Psoas muscle (tissue), 8 donors: ENCODE data around the gene FRG2B. TPM values are rescaled to one million over a fixed set of nuclear protein-coding genes. Genes with fewer than 3 reads are reported as not detected.
A peak's percentile ranks its signal among the peaks of the same experiment; 100 is the strongest.
"Not testable (repeated sequence)": the region's sequence is repeated elsewhere in the genome, so short reads cannot be mapped to it uniquely, and the experiment has no call there.

Experiments used
- ATAC-seq, 4 donors: fragments of 200-7000 bp; cut with Tn5 transposase; one replicate each; pipeline ENCODE4 v1.9.1; 2020; ENCODE audit warnings: moderate library complexity in 3 of 4, mild to moderate bottlenecking in 2 of 4
- DNase-seq, 2 donors: peaks; one replicate each; pipeline ENCODE4 v3.0.0-alpha.2; 2020
- H3K27ac ChIP-seq: fragments of 200-600 bp; one replicate; pipeline ENCODE4 v1.8.0; 2022
- H3K27me3 ChIP-seq, 3 donors: fragments of 200-600 bp in 1 of 3; one replicate each; pipeline versions ENCODE4 v1.6.1 to v1.8.0; 2013 to 2022; ENCODE audit warnings: low read length in 2 of 3, mild to moderate bottlenecking in 2 of 3, moderate library complexity in 1 of 3; ENCODE audit not compliant: insufficient read depth in 3 of 3
- H3K36me3 ChIP-seq, 2 donors: fragments of 200-600 bp in 1 of 2; one replicate each; pipeline versions ENCODE4 v1.6.1 to v1.8.0; 2013 to 2022; ENCODE audit warnings: low read depth in 1 of 2, mild to moderate bottlenecking in 1 of 2, moderate library complexity in 1 of 2; ENCODE audit not compliant: insufficient read depth in 1 of 2
- H3K4me1 ChIP-seq: fragments of 200-600 bp; one replicate; pipeline ENCODE4 v1.8.0; 2022
- H3K4me3 ChIP-seq: fragments of 200-600 bp; one replicate; pipeline ENCODE4 v1.8.0; 2022; ENCODE audit warnings: mild to moderate bottlenecking
- H3K9me3 ChIP-seq: fragments of 200-600 bp; one replicate; pipeline ENCODE4 v1.8.0; 2022
- CTCF ChIP-seq: fragments of 200-600 bp; IDR thresholded peaks from one replicate; pipeline ENCODE4 v1.8.0; 2022; ENCODE audit warnings: antibody characterized with exemption
- WGBS, 3 donors: extraction: QIAGEN DNeasy Blood & Tissue Kit; methylation state at CpG; one replicate each; pipeline versions ENCODE4 v1.1.6 to v1.1.7; 2013; 5-methylcytosine and 5-hydroxymethylcytosine counted together
- intact Hi-C, 2 donors: fragments of 100-400 bp; cut with DNase I; formaldehyde crosslinking; loops; one replicate each; pipeline versions ENCODE4 v1.11.0 to v1.14.2; 2022
- polyA plus RNA-seq, 3 donors: library from polyadenylated mRNA; stranded (reverse); fragments of 200-250 nt; gene quantifications; one replicate each; pipeline ENCODE4 v1.2.3, GENCODE V29; 2013
- total RNA-seq, 4 donors: library from RNA; stranded (reverse); fragmentation: NEBNext Ultra II Directional in 2 of 4; extraction: Animal tissue kit (Norgen Biotek cat#: 25700) in 2 of 4; gene quantifications; one replicate each; pipeline versions ENCODE4 v1.2.1 to v1.2.4, GENCODE V29; 2021 to 2023
- donor health status: healthy with polysubstance abuse.
- donor health status: DM: no; HTN: no; CAD: no; lungs with moderate emphysema.
- donor health status: Bipolar disorder and iron deficiency.
- donor health status: healthy.
- donor health status: DM: yes; HTN: yes; CAD: no.
- donor health status: DM: no; HTN: no; CAD: no.
- donor health status: DM: no; HTN: no; CAD: no.
- donor health status: DM: yes; HTN: yes; CAD: no.

FRG2B gene
- total and polyA plus RNA-seq, 7 donors, result not detected

GRCh38 chr10:133600657-133601056 lies 25.9 kb downstream of the FRG2B start:
- intact Hi-C loops, result no loop called here
- WGBS, 3 donors, result 47 to 60% (median 58%) methylated on average over 3 of the region's 3 CpGs
- H3K27me3 ChIP-seq, result peaks cover 5 to 11% (median 7%) of the 10 kb centered on the region in 3 donors

GRCh38 chr10:133599869-133600268 lies 26.7 kb downstream of the FRG2B start:
- WGBS, 3 donors, result 79 to 84% (median 81%) methylated on average over 8 of the region's 8 CpGs
- H3K4me1 ChIP-seq, intact Hi-C loops, DNase-seq, H3K27ac ChIP-seq, ATAC-seq, H3K9me3 ChIP-seq, H3K4me3 ChIP-seq, H3K36me3 ChIP-seq: not testable (repeated sequence)
- peaks cover 3 to 11% (median 5%) of the 10 kb centered on the region in 3 donors for H3K27me3 ChIP-seq

More at GRCh38 chr10:133600657-133601056, 25.9 kb downstream of the FRG2B start:
- Histone ChIP-seq H3K9me3 (no peaks in the 10 kb centered on the region), H3K4me1 (no peaks in the 10 kb centered on the region), H3K27ac (no peak overlapping the region), H3K36me3 (no peaks in the 10 kb centered on the region), H3K4me3 (no peak overlapping the region)
- TF ChIP-seq CTCF, result no peak
- DNase-seq (no peak), ATAC-seq (no peak)

- Histone ChIP-seq H3K27ac (no peak overlapping the region), H3K36me3 (no peaks in the 10 kb centered on the region), H3K4me1 (no peaks in the 10 kb centered on the region), H3K4me3 (no peak overlapping the region), H3K27me3 (peaks cover 0 to 13% (median under 1%) of the 10 kb centered on the region in 3 donors), H3K9me3 (no peaks in the 10 kb centered on the region)
- no peak for ATAC-seq
- DNase-seq, result no peak
- intact Hi-C loops, result no loop called here
- WGBS, 3 donors, result 68 to 71% (median 69%) methylated on average over 6 of the region's 6 CpGs
- TF ChIP-seq CTCF, result no peak
Observed at GRCh38 chr10:133592716-133593115, 33.9 kb downstream of the FRG2B start.

GRCh38 chr10:133590970-133591359 lies 35.6 kb downstream of the FRG2B start:
- DNase-seq (no peak), ATAC-seq (no peak)
- 73 to 81% (median 77%) methylated on average over 10 of the region's 10 CpGs for WGBS, 3 donors
- Histone ChIP-seq H3K4me3 (no peak overlapping the region), H3K36me3 (no peaks in the 10 kb centered on the region), H3K27me3 (peaks cover 0 to 13% (median 0%) of the 10 kb centered on the region in 3 donors), H3K27ac (no peak overlapping the region), H3K9me3 (no peaks in the 10 kb centered on the region), H3K4me1 (no peaks in the 10 kb centered on the region)
- intact Hi-C loops, result no loop called here
- no peak for TF ChIP-seq CTCF

GRCh38 chr10:133590226-133590969 lies 36.2 kb downstream of the FRG2B start:
- intact Hi-C loops, result no loop called here
- no peak for ATAC-seq
- H3K4me3 ChIP-seq, result no peak overlapping the region
- H3K4me1 ChIP-seq, result no peaks in the 10 kb centered on the region
- H3K27ac ChIP-seq, result no peak overlapping the region
- 67 to 77% (median 69%) methylated on average over 12 to 13 of the region's 13 CpGs for WGBS, 3 donors
- H3K27me3 ChIP-seq, result peaks cover 0 to 13% (median 0%) of the 10 kb centered on the region in 3 donors
- TF ChIP-seq CTCF, result no peak
- H3K36me3 ChIP-seq, result no peaks in the 10 kb centered on the region
- H3K9me3 ChIP-seq, result no peaks in the 10 kb centered on the region
- no peak for DNase-seq

- ATAC-seq, result peak in 1 of 4 donors; percentile 11
- DNase-seq, H3K27ac ChIP-seq, H3K4me1 ChIP-seq, intact Hi-C loops, H3K27me3 ChIP-seq, H3K4me3 ChIP-seq, H3K36me3 ChIP-seq: not testable (repeated sequence)
- WGBS, 3 donors, result 87 to 92% methylated on average over 5 to 16 of the region's 31 CpGs; no CpG with 5 or more reads in 1 of the 3 donors
- peaks cover 14% of the 10 kb centered on the region for H3K9me3 ChIP-seq
Observed at GRCh38 chr10:133577037-133577436, 49.6 kb downstream of the FRG2B start.
